HG03060 (cell line): Measurements from ENCODE around the gene PARVA.

ENCODE experiments used
- ATAC-seq: cut with Tn5 transposase; IDR thresholded peaks from one replicate; pipeline ENCODE4 v1.9.1; 2021; ENCODE audit warnings: low read depth, moderate number of reproducible peaks; ENCODE audit not compliant: unreplicated experiment

The PARVA gene

GRCh38 chr11:12375720-12376119 lies 1.7 kb upstream of the PARVA start:
- no peak for ATAC-seq

- ATAC-seq = no peak
These were observed 901 bp upstream of the PARVA start for GRCh38 chr11:12376259-12377081.

GRCh38 chr11:12377824-12378593 lies 638 bp downstream of the PARVA start:
- ATAC-seq = no peak

GRCh38 chr11:12380565-12381325 lies 3.4 kb downstream of the PARVA start:
- no peak for ATAC-seq

- ATAC-seq = no peak
These were observed 4.5 kb downstream of the PARVA start for GRCh38 chr11:12381875-12382274.

- ATAC-seq = no peak
These were observed 5.1 kb downstream of the PARVA start for GRCh38 chr11:12382451-12382850.

- no peak for ATAC-seq
These were observed 8.9 kb downstream of the PARVA start for GRCh38 chr11:12386309-12386708.

- ATAC-seq = no peak
These were observed 9.4 kb downstream of the PARVA start for GRCh38 chr11:12386745-12387144.

- ATAC-seq = no peak
These were observed 10.8 kb downstream of the PARVA start for GRCh38 chr11:12388173-12388572.

GRCh38 chr11:12388939-12389670 lies 11.7 kb downstream of the PARVA start:
- no peak for ATAC-seq

- no peak for ATAC-seq
These were observed 12.6 kb downstream of the PARVA start for GRCh38 chr11:12389676-12390657.

- ATAC-seq = no peak
These were observed 13.3 kb downstream of the PARVA start for GRCh38 chr11:12390687-12391110.

- no peak for ATAC-seq
These were observed 15.3 kb downstream of the PARVA start for GRCh38 chr11:12392672-12393071.

- no peak for ATAC-seq
These were observed 16.3 kb downstream of the PARVA start for GRCh38 chr11:12393691-12394090.

- no peak for ATAC-seq
These were observed 17.2 kb downstream of the PARVA start for GRCh38 chr11:12394601-12395000.

- ATAC-seq = no peak
These were observed 18.0 kb downstream of the PARVA start for GRCh38 chr11:12395333-12395732.

GRCh38 chr11:12397931-12398334 lies 20.6 kb downstream of the PARVA start:
- ATAC-seq = no peak

- ATAC-seq = no peak
These were observed 22.0 kb downstream of the PARVA start for GRCh38 chr11:12399355-12399754.

- no peak for ATAC-seq
These were observed 24.7 kb downstream of the PARVA start for GRCh38 chr11:12402025-12402424.
